Ishikawa (cell line): ENCODE data around the gene EML4.

Source experiments
- EGR1 ChIP-seq: IDR thresholded peaks from 2 replicates; pipeline ENCODE4 v1.6.1; 2012
- EP300 ChIP-seq: IDR thresholded peaks from 2 replicates; pipeline ENCODE4 v1.6.1; 2012; ENCODE audit warnings: borderline replicate concordance
- FOXM1 ChIP-seq: IDR thresholded peaks from 2 replicates; pipeline ENCODE4 v1.6.1; 2012; ENCODE audit warnings: low read depth, borderline replicate concordance
- MAX ChIP-seq: IDR thresholded peaks from 2 replicates; pipeline ENCODE4 v1.6.1; 2012
- RAD21 ChIP-seq: IDR thresholded peaks from 2 replicates; pipeline ENCODE4 v1.6.1; 2012; ENCODE audit warnings: low read depth
- TAF1 ChIP-seq: IDR thresholded peaks from 2 replicates; pipeline ENCODE4 v1.6.1; 2012; ENCODE audit warnings: low read depth, mild to moderate bottlenecking
- TCF12 ChIP-seq: IDR thresholded peaks from 2 replicates; pipeline ENCODE4 v1.6.1; 2012; ENCODE audit warnings: low read depth
- TEAD4 ChIP-seq: IDR thresholded peaks from 2 replicates; pipeline ENCODE4 v1.6.1; 2012
- YY1 ChIP-seq: IDR thresholded peaks from 2 replicates; pipeline ENCODE4 v1.6.1; 2012; ENCODE audit warnings: low read depth
- ZBTB7A ChIP-seq: IDR thresholded peaks from 2 replicates; pipeline ENCODE4 v1.6.1; 2012; ENCODE audit warnings: low read depth
- TF ChIP-seq, protein P1 (sequence below): IDR thresholded peaks from 2 replicates; pipeline ENCODE4 v1.6.1; 2012; ENCODE audit warnings: low read depth, mild to moderate bottlenecking
- TF ChIP-seq, protein P2 (sequence below): IDR thresholded peaks from 2 replicates; pipeline ENCODE4 v1.6.1; 2012

DNA sequence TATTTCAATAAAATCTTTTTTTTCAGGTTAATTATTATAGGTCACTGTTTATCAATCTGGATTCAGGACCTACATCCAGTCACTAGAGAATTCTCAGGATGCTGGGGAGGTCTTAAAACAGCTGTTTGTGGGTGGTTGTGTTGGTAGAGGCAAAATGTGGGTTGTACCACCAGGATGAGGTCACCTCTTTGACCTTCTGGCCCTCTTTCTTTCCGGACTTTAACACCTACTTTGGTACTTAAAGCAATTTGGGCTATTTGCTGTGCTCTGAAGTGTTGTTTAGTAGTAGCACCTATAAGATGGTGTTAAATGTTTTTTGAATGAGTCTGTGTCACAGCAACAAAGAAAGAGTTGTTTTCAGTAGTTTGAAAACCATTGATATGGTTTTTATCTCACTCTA, 14.6 kb downstream of the EML4 start:
- TF ChIP-seq, protein P1, sequence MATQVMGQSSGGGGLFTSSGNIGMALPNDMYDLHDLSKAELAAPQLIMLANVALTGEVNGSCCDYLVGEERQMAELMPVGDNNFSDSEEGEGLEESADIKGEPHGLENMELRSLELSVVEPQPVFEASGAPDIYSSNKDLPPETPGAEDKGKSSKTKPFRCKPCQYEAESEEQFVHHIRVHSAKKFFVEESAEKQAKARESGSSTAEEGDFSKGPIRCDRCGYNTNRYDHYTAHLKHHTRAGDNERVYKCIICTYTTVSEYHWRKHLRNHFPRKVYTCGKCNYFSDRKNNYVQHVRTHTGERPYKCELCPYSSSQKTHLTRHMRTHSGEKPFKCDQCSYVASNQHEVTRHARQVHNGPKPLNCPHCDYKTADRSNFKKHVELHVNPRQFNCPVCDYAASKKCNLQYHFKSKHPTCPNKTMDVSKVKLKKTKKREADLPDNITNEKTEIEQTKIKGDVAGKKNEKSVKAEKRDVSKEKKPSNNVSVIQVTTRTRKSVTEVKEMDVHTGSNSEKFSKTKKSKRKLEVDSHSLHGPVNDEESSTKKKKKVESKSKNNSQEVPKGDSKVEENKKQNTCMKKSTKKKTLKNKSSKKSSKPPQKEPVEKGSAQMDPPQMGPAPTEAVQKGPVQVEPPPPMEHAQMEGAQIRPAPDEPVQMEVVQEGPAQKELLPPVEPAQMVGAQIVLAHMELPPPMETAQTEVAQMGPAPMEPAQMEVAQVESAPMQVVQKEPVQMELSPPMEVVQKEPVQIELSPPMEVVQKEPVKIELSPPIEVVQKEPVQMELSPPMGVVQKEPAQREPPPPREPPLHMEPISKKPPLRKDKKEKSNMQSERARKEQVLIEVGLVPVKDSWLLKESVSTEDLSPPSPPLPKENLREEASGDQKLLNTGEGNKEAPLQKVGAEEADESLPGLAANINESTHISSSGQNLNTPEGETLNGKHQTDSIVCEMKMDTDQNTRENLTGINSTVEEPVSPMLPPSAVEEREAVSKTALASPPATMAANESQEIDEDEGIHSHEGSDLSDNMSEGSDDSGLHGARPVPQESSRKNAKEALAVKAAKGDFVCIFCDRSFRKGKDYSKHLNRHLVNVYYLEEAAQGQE, result no peak
- TF ChIP-seq RAD21 (no peak), EP300 (no peak), TCF12 (no peak), TEAD4 (no peak), TAF1 (no peak), YY1 (no peak), FOXM1 (no peak), ZBTB7A (no peak), EGR1 (no peak), MAX (no peak)
- TF ChIP-seq, protein P2, sequence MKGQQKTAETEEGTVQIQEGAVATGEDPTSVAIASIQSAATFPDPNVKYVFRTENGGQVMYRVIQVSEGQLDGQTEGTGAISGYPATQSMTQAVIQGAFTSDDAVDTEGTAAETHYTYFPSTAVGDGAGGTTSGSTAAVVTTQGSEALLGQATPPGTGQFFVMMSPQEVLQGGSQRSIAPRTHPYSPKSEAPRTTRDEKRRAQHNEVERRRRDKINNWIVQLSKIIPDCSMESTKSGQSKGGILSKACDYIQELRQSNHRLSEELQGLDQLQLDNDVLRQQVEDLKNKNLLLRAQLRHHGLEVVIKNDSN, result no peak
